Tibial artery (tissue), 4 donors: Measurements from ENCODE around the gene SNRPA1.

Experiments used
- DNase-seq, 2 donors: peaks; one replicate each; pipeline ENCODE4 v3.0.0-alpha.2; 2019
- H3K27ac ChIP-seq, 2 donors: fragments of 200-600 bp; sonication (generic) in 1 of 2; 1 replicate in 1 of 2; 2 replicates in 1 of 2; pipeline ENCODE4 v1.5.1; 2018 to 2019; ENCODE audit warnings: mild to moderate bottlenecking in 1 of 2
- H3K27me3 ChIP-seq, 2 donors: fragments of 200-600 bp; sonication (generic) in 1 of 2; one replicate each; pipeline versions ENCODE4 v1.5.1 to v1.6.0; 2016 to 2019
- H3K36me3 ChIP-seq, 3 donors: fragments of 200-600 bp; sonication (generic) in 2 of 3; one replicate each; pipeline ENCODE4 v1.5.1; 2016 to 2019; ENCODE audit warnings: mild to moderate bottlenecking in 2 of 3
- H3K4me1 ChIP-seq, 4 donors: fragments of 200-600 bp; sonication (generic) in 2 of 4; 1 replicate in 3 of 4; 2 replicates in 1 of 4; pipeline ENCODE4 v1.5.1; 2016 to 2019
- H3K4me3 ChIP-seq, 2 donors: fragments of 200-600 bp; sonication (generic) in 1 of 2; 1 replicate in 1 of 2; 2 replicates in 1 of 2; pipeline ENCODE4 v1.5.1; 2018 to 2019; ENCODE audit warnings: mild to moderate bottlenecking in 2 of 2
- H3K9me3 ChIP-seq, 3 donors: fragments of 200-600 bp; sonication (generic) in 1 of 3; one replicate each; pipeline ENCODE4 v1.5.1; 2016 to 2019
- intact Hi-C: fragments of 100-400 bp; cut with DNase I; formaldehyde crosslinking; loops from one replicate; pipeline ENCODE4 v1.15.0; 2023; ENCODE audit warnings: low total_unique reads
- TF ChIP-seq, protein P1 (sequence below), 2 experiments: fragments of 200-600 bp in 1 of 2; fragments of 450-650 bp in 1 of 2; IDR thresholded peaks; one replicate each; pipeline ENCODE4 v1.5.1; 2017 to 2019; ENCODE audit warnings: antibody characterized with exemption in 2 of 2, mild to moderate bottlenecking in 1 of 2, moderate library complexity in 1 of 2

The SNRPA1 gene

DNA sequence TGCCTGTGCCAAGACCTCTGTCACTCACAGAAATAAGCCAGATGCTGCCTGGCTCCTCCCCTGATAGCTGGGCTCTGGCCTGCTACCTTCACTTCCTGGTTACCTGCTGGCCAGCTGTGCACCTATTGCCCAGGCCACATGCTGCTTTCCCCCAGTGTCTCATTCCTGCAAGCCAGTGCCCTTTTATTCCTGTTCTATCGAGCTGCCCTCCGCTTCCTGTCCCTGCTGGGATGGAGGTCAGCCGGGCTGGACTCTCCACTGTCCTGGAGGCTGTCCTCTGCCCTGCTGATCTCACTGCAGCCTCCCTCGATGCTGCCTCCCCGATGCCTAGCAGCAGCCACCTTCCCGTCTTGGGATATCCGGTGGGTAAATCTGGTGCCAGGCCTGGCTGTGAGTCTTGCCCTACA lies 37.0 kb upstream of the SNRPA1 start:
- intact Hi-C loops: no loop called here
- TF ChIP-seq, protein P1, sequence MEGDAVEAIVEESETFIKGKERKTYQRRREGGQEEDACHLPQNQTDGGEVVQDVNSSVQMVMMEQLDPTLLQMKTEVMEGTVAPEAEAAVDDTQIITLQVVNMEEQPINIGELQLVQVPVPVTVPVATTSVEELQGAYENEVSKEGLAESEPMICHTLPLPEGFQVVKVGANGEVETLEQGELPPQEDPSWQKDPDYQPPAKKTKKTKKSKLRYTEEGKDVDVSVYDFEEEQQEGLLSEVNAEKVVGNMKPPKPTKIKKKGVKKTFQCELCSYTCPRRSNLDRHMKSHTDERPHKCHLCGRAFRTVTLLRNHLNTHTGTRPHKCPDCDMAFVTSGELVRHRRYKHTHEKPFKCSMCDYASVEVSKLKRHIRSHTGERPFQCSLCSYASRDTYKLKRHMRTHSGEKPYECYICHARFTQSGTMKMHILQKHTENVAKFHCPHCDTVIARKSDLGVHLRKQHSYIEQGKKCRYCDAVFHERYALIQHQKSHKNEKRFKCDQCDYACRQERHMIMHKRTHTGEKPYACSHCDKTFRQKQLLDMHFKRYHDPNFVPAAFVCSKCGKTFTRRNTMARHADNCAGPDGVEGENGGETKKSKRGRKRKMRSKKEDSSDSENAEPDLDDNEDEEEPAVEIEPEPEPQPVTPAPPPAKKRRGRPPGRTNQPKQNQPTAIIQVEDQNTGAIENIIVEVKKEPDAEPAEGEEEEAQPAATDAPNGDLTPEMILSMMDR (IDR thresholded peaks at IDR 0.05): no peak
- no peak overlapping the region for H3K4me3 ChIP-seq
- DNase-seq: no peak
- H3K27me3 ChIP-seq: peaks cover 0 to 6% of the 10 kb centered on the region in 2 donors
- H3K36me3 ChIP-seq: no peaks in the 10 kb centered on the region
- H3K4me1 ChIP-seq: no peaks in the 10 kb centered on the region
- H3K27ac ChIP-seq: no peak overlapping the region
- no peaks in the 10 kb centered on the region for H3K9me3 ChIP-seq

DNA sequence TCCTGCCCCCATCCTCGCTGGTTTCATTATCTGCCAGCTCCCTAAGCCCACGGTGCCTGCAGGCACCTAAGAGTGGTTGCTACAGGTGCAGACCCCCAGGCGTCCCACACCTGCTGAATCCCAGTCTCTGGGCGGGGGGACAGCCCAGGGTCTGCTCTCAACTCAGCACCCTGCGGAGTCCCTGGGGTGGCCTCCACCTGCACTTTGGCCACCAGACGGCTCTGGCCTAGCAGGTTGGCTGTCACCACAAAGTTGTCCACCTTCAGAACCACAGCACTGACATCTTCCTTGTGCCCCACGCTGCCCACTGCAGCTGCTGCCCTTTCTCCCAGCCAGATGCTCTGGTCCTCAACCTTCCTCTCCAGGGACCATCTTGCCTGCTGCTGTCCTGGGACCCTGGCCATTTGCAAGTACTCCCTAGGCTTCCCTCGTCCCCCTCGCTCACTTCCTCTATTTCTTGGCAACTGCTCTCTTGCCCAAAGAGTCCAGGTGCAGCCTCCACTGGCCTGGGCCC lies 34.9 kb upstream of the SNRPA1 start:
- Histone ChIP-seq H3K27me3 (peaks cover 0 to 6% of the 10 kb centered on the region in 2 donors), H3K4me1 (no peaks in the 10 kb centered on the region), H3K27ac (no peak overlapping the region), H3K4me3 (no peak overlapping the region), H3K9me3 (no peaks in the 10 kb centered on the region), H3K36me3 (no peaks in the 10 kb centered on the region)
- intact Hi-C loops: no loop called here
- TF ChIP-seq, protein P1 (IDR thresholded peaks at IDR 0.05): no peak
- DNase-seq: no peak

- Histone ChIP-seq H3K9me3 (no peaks in the 10 kb centered on the region), H3K4me1 (no peaks in the 10 kb centered on the region), H3K27ac (no peak overlapping the region), H3K36me3 (no peaks in the 10 kb centered on the region), H3K4me3 (no peak overlapping the region), H3K27me3 (peaks cover 0 to 6% of the 10 kb centered on the region in 2 donors)
- TF ChIP-seq, protein P1 (IDR thresholded peaks at IDR 0.05): no peak
- intact Hi-C loops: no loop called here
- DNase-seq: no peak
These were observed 34.3 kb upstream of the SNRPA1 start for GRCh38 chr15:101329309-101329863.

DNA sequence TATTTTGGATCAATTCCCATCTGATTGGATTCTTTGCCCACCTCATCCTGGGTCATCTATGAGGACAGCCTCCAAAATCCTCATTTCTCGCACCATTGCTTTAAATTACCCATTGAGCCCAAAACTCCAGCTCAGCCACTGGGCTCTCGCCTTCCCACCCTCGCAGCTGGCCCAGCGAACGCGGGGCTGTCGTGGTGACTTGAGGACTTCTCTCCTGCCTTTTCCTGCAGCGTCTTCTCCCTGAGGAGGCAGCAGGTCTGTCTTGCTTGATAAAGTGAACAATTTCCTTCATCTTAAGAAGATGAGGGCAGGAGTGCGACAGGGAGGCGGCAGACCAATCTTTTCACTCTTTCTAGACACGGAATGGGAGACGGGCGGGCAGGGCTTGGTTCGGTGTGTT lies 33.0 kb upstream of the SNRPA1 start:
- H3K36me3 ChIP-seq: no peaks in the 10 kb centered on the region
- H3K4me3 ChIP-seq: no peak overlapping the region
- DNase-seq: no peak
- intact Hi-C loops: no loop called here
- H3K27me3 ChIP-seq: peaks cover 0 to 6% of the 10 kb centered on the region in 2 donors
- H3K4me1 ChIP-seq: no peaks in the 10 kb centered on the region
- no peak overlapping the region for H3K27ac ChIP-seq
- TF ChIP-seq, protein P1 (IDR thresholded peaks at IDR 0.05): no peak
- no peaks in the 10 kb centered on the region for H3K9me3 ChIP-seq

DNA sequence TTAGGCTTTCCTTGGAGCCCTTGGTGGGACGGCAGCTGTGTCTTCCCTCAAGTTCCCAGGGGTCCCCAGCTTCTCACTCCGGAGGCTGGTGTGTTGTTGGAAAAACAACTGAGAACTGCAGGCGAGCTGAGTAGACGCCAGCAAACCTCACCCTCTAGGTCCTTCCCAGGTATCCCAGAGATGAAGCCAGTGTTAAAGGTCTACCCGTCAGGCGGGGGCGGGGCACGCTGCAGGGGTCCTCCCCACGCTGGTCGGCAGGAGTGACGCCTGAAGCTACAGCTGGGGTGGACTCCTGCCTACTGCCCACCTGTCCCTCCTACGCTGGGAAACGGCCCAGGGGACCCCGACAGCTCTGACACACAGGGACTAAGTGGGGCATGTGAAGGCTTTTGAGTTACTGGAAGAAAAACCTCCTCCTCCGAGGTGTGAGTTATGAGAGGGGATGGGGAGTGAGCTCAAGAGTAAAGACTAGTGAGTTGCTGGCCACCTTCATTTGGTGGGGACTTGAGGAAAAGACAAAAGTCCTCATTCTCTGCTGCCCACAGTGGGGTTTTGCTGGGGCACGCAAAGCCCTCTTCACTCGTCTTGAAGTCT lies 32.2 kb upstream of the SNRPA1 start:
- TF ChIP-seq, protein P1 (IDR thresholded peaks at IDR 0.05): no peak
- DNase-seq: no peak
- peaks cover 0 to 6% of the 10 kb centered on the region in 2 donors for H3K27me3 ChIP-seq
- H3K4me3 ChIP-seq: no peak overlapping the region
- intact Hi-C loops: no loop called here
- H3K36me3 ChIP-seq: no peaks in the 10 kb centered on the region
- H3K9me3 ChIP-seq: no peaks in the 10 kb centered on the region
- H3K27ac ChIP-seq: no peak overlapping the region
- H3K4me1 ChIP-seq: no peaks in the 10 kb centered on the region
